Kidney epithelial cell (primary cell): ENCODE results near the gene CYB5RL. TPM values are rescaled to one million over a fixed set of nuclear protein-coding genes. Genes with fewer than 3 reads are reported as not detected.

ENCODE experiments used
- DNase-seq: peaks from one replicate; pipeline ENCODE4 v3.0.0-alpha.2; 2010; ENCODE audit warnings: low read depth
- H3K27me3 ChIP-seq: 2 replicates; pipeline ENCODE4 v1.6.0; 2011; ENCODE audit warnings: low read length; ENCODE audit not compliant: control insufficient read depth, insufficient read depth
- H3K36me3 ChIP-seq: 2 replicates; pipeline ENCODE4 v1.5.1; 2011; ENCODE audit warnings: low read length; ENCODE audit not compliant: control insufficient read depth, insufficient read depth
- H3K4me3 ChIP-seq: 2 replicates; pipeline ENCODE4 v1.5.1; 2011; ENCODE audit warnings: low read depth, mild to moderate bottlenecking, control low read depth, low read length
- total RNA-seq: library from RNA; depleted of rRNA; stranded (reverse); fragments of >200 nt; gene quantifications from 2 replicates; pipeline ENCODE4 v1.2.3, GENCODE V29; 2015
- TF ChIP-seq, protein P1 (sequence below): IDR thresholded peaks from 2 replicates; pipeline ENCODE4 v1.5.1; 2011; ENCODE audit warnings: mild to moderate bottlenecking, moderate library complexity, low read length, control low read depth, inconsistent platforms; ENCODE audit not compliant: insufficient read depth, poor library complexity, severe bottlenecking

Gene CYB5RL
- total RNA-seq, 1 donor from 2014 or later, result 6.6 TPM

GRCh38 chr1:54176621-54177327 is 23.1 kb downstream of the CYB5RL start:
- no peaks in the 10 kb centered on the region for H3K36me3 ChIP-seq
- H3K27me3 ChIP-seq, result no peaks in the 10 kb centered on the region
- TF ChIP-seq, protein P1, sequence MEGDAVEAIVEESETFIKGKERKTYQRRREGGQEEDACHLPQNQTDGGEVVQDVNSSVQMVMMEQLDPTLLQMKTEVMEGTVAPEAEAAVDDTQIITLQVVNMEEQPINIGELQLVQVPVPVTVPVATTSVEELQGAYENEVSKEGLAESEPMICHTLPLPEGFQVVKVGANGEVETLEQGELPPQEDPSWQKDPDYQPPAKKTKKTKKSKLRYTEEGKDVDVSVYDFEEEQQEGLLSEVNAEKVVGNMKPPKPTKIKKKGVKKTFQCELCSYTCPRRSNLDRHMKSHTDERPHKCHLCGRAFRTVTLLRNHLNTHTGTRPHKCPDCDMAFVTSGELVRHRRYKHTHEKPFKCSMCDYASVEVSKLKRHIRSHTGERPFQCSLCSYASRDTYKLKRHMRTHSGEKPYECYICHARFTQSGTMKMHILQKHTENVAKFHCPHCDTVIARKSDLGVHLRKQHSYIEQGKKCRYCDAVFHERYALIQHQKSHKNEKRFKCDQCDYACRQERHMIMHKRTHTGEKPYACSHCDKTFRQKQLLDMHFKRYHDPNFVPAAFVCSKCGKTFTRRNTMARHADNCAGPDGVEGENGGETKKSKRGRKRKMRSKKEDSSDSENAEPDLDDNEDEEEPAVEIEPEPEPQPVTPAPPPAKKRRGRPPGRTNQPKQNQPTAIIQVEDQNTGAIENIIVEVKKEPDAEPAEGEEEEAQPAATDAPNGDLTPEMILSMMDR, result no peak
- H3K4me3 ChIP-seq, result no peak overlapping the region
- DNase-seq, result no peak

DNA sequence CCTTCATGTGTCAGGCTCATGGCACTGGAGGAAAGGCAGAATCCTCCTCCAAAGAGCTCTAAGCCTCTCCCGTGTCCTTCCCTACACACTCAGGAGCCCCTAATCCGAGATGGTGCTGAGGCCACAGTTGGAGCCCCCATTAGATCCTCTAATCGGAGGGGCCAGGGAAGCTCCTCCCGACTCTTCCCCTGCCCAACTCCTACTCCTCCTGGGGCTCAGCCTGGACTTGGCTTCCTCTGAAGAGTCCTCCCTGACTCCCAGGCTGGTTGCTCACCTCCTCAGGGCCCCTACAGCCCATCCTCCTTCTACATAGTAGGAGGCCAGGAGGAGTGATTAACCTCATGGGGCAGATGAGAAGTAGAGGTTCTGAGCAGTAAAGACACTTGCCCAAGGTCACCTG is 25.7 kb downstream of the CYB5RL start:
- Histone ChIP-seq H3K36me3 (no peaks in the 10 kb centered on the region), H3K27me3 (no peaks in the 10 kb centered on the region), H3K4me3 (no peak overlapping the region)
- no peak for DNase-seq
- TF ChIP-seq, protein P1, result no peak

DNA sequence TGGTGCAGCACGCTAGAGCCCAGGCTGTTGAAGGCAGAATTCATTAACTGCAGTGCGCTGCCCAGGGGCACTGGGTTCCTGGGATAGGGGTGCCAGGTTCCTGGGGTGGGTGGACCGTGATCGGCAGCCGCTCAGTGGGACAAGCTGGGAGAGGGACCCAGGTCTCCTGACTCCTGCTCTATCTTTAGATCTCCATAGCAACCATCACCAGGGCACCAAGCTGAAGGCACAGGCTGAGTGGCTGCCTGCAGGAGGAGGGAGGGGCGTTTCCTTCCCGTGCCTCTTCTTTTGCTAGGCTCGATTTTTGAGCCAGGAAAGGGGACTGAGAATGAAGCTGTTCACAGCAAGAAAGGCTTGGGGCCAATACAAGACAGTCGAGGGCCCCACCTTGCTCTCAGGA is 26.1 kb downstream of the CYB5RL start:
- Histone ChIP-seq H3K36me3 (no peaks in the 10 kb centered on the region), H3K4me3 (no peak overlapping the region), H3K27me3 (no peaks in the 10 kb centered on the region)
- TF ChIP-seq, protein P1, result no peak
- no peak for DNase-seq

DNA sequence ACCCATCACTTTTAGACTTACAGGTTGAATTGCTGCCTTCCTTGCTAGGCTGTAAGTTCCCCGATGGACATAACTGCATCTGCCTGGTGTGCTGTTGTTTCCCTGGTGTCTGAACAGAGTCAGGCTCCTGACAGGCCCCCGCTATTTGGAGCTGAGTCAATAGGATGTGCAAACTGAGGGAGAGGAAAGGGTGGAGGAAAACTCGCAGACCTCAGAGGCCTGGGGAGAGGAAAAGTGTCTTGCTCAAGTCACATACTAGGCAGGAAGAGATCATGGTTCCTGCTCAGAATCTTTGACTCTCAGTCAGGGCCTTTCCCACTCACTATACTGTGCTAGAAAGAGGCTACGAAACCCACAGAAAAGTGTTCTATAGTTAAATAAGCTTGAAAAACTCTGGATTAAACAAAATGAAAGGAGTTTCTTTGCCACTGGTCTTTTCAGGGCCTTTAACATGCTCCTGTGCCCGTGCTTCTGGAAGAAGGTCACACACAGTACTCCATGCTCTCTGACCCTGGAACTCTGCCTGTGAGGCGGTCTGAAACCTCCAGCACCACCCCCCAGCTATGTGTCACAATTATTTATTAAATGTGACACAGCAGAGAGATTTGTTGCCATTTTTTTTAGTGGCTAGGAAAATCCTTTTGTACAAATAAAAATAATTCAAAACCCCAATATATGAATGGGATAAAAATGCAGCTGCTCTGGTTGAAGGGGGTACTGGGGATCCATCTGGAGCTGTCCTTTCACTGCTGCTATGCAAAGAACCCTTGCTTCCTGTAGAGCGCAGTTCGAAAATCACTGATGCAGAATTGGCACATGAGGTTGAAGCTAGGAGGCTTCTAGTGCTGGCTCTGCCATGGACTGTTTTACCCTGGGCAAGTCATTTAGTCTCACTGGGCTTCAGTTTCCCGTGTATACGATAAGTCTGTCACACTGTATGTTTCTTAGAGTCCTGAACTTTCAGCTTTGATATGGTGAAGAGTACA is 26.9 kb downstream of the CYB5RL start:
- TF ChIP-seq, protein P1, result no peak
- no peak for DNase-seq
- Histone ChIP-seq H3K36me3 (no peaks in the 10 kb centered on the region), H3K27me3 (no peaks in the 10 kb centered on the region), H3K4me3 (no peak overlapping the region)

GRCh38 chr1:54171606-54172005 is 28.2 kb downstream of the CYB5RL start:
- Histone ChIP-seq H3K36me3 (no peaks in the 10 kb centered on the region), H3K4me3 (no peak overlapping the region), H3K27me3 (no peaks in the 10 kb centered on the region)
- TF ChIP-seq, protein P1, result no peak
- no peak for DNase-seq
